ENCODE results near the gene ILKAP. TPM values are rescaled to one million over a fixed set of nuclear protein-coding genes. Genes with fewer than 3 reads are reported as not detected.

Gene ILKAP
- total and polyA plus RNA-seq, 2 of the 4 experiments (the other 2 are of a cell fraction): 13.3 to 44.2 TPM

GRCh38 chr2:238174701-238175100 lies 28.8 kb downstream of the ILKAP start:
- intact Hi-C loops (cut with micrococcal nuclease): loop anchor here (5.0 to 10.0 kb wide), 2 partner anchors 112 to 180 kb away; partner anchors contain the start of gene SCLY
- Histone ChIP-seq H3K9ac (ENCODE audit: low read depth, low read length) (no peak overlapping the region), H3K27me3 (ENCODE audit: control insufficient read depth, insufficient read depth, low read length) (no peaks in the 10 kb centered on the region), H2AFZ (replicated peaks; ENCODE audit: low read length, poor library complexity) (no peak overlapping the region), H3K4me1 (ENCODE audit: control insufficient read depth, insufficient read depth, low read length) (peaks cover 13% of the 10 kb centered on the region), H2AK9ac (replicated peaks; ENCODE audit: low read depth, low read length, poor library complexity) (no peak overlapping the region), H3K4me2 (ENCODE audit: low read depth, low read length) (no peak overlapping the region), H2BK5ac (ENCODE audit: low read depth, low read length, poor library complexity, severe bottlenecking) (no peak overlapping the region), H3K27ac (ENCODE audit: insufficient read depth, low read length) (no peak overlapping the region; the same call in 1 of the 2 replicates), H3K56ac (ENCODE audit: extremely low read depth, insufficient read depth, low read length) (no peak overlapping the region), H2BK120ac (ENCODE audit: low read depth, low read length) (no peak overlapping the region), H4K5ac (ENCODE audit: low read depth, low read length) (no peak overlapping the region; the same call in 1 of the 2 replicates), H3K9me3 (ENCODE audit: control insufficient read depth, insufficient read depth, low read length) (no peaks in the 10 kb centered on the region), H3K4ac (ENCODE audit: low read depth, low read length) (0 out of 2 replicates have a peak overlapping the region, but pooled peaks have one; percentile 33), H3K4me3 (ENCODE audit: insufficient read depth, low read depth, low read length) (no peak overlapping the region), H3K18ac (ENCODE audit: low read depth, low read length) (no peak overlapping the region), H3K14ac (replicated peaks; ENCODE audit: low read depth, low read length) (no peak overlapping the region), H4K20me1 (ENCODE audit: insufficient read depth, low read length) (peaks cover 1% of the 10 kb centered on the region), H2BK20ac (ENCODE audit: low read depth, low read length) (no peak overlapping the region), H3K9me1 (ENCODE audit: insufficient read depth, low read length) (peaks cover 17% of the 10 kb centered on the region), H2BK15ac (ENCODE audit: low read depth, low read length) (no peak overlapping the region), H4K8ac (ENCODE audit: low read depth in 2 of 2, low read length in 2 of 2) (no peak overlapping the region), H4K91ac (ENCODE audit: insufficient read depth, low read depth, low read length) (no peak overlapping the region), H2AK5ac (ENCODE audit: low read depth, low read length) (peak overlapping the region; percentile 13; the same call in 1 of the 2 replicates), H3K36me3 (ENCODE audit: control insufficient read depth, insufficient read depth, low read length) (peaks cover 50% of the 10 kb centered on the region), H3K79me1 (ENCODE audit: low read depth in 1 of 2, low read length in 2 of 2) (peaks cover 24 to 63% of the 10 kb centered on the region in 2 experiments; a peak in 3 of 4 replicates), H3K23ac (ENCODE audit: low read depth, low read length) (no peak overlapping the region)
- no peak for ATAC-seq (ENCODE audit: low read depth)
- dilution Hi-C loops (cut with HindIII; ENCODE audit: low sequenced_read_pairs, unreplicated experiment): no loop called here
- in situ Hi-C loops (cut with MboI; ENCODE audit: low sequenced_read_pairs): no loop called here
- POLR2A ChIA-PET (ENCODE audit: unreplicated experiment): no interaction called here
- DNase-seq: no peak
- CTCF ChIA-PET: interaction anchor here (0.6 kb wide), 1 partner anchor 11 kb away, joined by 5 read pairs; no protein-coding TSS in a partner anchor
- no TSS peak for BruUV-seq (replicated peaks)
- TF ChIP-seq NFE2L2 (IDR thresholded peaks at IDR 0.05; ENCODE audit: low read depth, low read length) (no peak), MAZ (IDR thresholded peaks at IDR 0.05; ENCODE audit: borderline replicate concordance, low read depth, low read length) (no peak), RCOR1 (IDR thresholded peaks at IDR 0.05; ENCODE audit: insufficient replicate concordance, low read length) (no peak), MXI1 (IDR thresholded peaks at IDR 0.05; ENCODE audit: borderline replicate concordance, low read depth, low read length) (no peak), SMC3 (IDR thresholded peaks at IDR 0.05; ENCODE audit: low read depth, low read length) (no peak), POLR2A (IDR thresholded peaks at IDR 0.05; ENCODE audit: low read depth, low read length) (no peak), RFX5 (IDR thresholded peaks at IDR 0.05; ENCODE audit: low read depth, low read length) (no peak), FOS (IDR thresholded peaks at IDR 0.05; ENCODE audit: low read depth, low read length) (no peak), CHD1 (IDR thresholded peaks at IDR 0.05; ENCODE audit: low read depth, low read length) (no peak), BHLHE40 (IDR thresholded peaks at IDR 0.05; ENCODE audit: low read depth, low read length) (no peak)
- WGBS, 2 experiments (ENCODE audit: extremely low coverage in 2 of 2, insufficient read length in 1 of 2): no CpG with 5 or more reads among the region's 3 CpGs
